K562 (cell line): ENCODE data around the gene FRRS1L. TPM values are rescaled to one million over a fixed set of nuclear protein-coding genes. Genes with fewer than 3 reads are reported as not detected.

Source experiments
- BCOR ChIP-seq: fragments of 450-650 bp; IDR thresholded peaks from 2 replicates; pipeline ENCODE4 v1.6.1; 2016
- CREB3L1 ChIP-seq: fragments of 450-650 bp; IDR thresholded peaks from 2 replicates; pipeline ENCODE4 v1.6.1; 2014; ENCODE audit warnings: low read depth, mild to moderate bottlenecking, moderate library complexity, borderline replicate concordance
- CUX1 ChIP-seq: fragments of 200-800 bp; sonication (Bioruptor generic); IDR thresholded peaks from 2 replicates; pipeline ENCODE4 v1.6.1; 2016; ENCODE audit warnings: missing genetic modification characterization, missing compliant biosample characterization
- IRF1 ChIP-seq: sonication (generic); formaldehyde crosslinking; IDR thresholded peaks from 2 replicates; pipeline ENCODE4 v1.8.0; 2022; ENCODE audit warnings: missing genetic modification reagents, mild to moderate bottlenecking, borderline replicate concordance
- MEIS2 ChIP-seq: fragments of 450-650 bp; IDR thresholded peaks from 2 replicates; pipeline ENCODE4 v1.6.1; 2014; ENCODE audit warnings: mild to moderate bottlenecking; ENCODE audit not compliant: partially characterized antibody
- NKRF ChIP-seq: fragments of 450-650 bp; IDR thresholded peaks from 2 replicates; pipeline ENCODE4 v1.6.1; 2016; ENCODE audit warnings: borderline replicate concordance
- POLR2A ChIP-seq: fragments of 450-650 bp; conservative IDR thresholded peaks from 2 replicates; pipeline ENCODE4 v1.6.1; 2016
- SAP30 ChIP-seq: fragments of 200-600 bp; sonication (generic); IDR thresholded peaks from 2 replicates; pipeline ENCODE4 v1.6.1; 2012; ENCODE audit warnings: borderline replicate concordance, low read depth, mild to moderate bottlenecking, moderate library complexity, low read length, control low read depth, inconsistent platforms; ENCODE audit not compliant: insufficient read depth, poor library complexity, severe bottlenecking
- SUPT5H ChIP-seq: fragments of 450-650 bp; IDR thresholded peaks from 2 replicates; pipeline ENCODE4 v1.6.1; 2016
- ZNF197 ChIP-seq: fragments of 200-800 bp; sonication (Bioruptor generic); IDR thresholded peaks from 2 replicates; pipeline ENCODE4 v1.6.1; 2016; ENCODE audit warnings: low read depth, missing genetic modification characterization, missing compliant biosample characterization
- ZNF644 ChIP-seq: fragments of 200-800 bp; sonication (Bioruptor generic); IDR thresholded peaks from 2 replicates; pipeline ENCODE4 v1.6.1; 2016; ENCODE audit warnings: low read depth, missing genetic modification characterization, missing compliant biosample characterization
- ZNF740 ChIP-seq, 3 experiments: fragments of 200-800 bp in 1 of 3; sonication (Bioruptor generic) in 1 of 3; sonication (generic) in 1 of 3; formaldehyde crosslinking in 1 of 3; IDR thresholded peaks; 2 replicates each; pipeline versions ENCODE4 v1.6.1 to v1.8.0; 2016 to 2022; ENCODE audit warnings: mild to moderate bottlenecking in 2 of 3, missing compliant biosample characterization in 2 of 3, missing genetic modification characterization in 2 of 3, missing genetic modification reagents in 1 of 3
- polyA plus RNA-seq, 8 experiments: library from polyadenylated mRNA; depleted of rRNA in 4 of 8; stranded (reverse) in 5 of 8; unstranded in 3 of 8; fragments of >200 nt; fragmentation: Nextera tagmentation in 2 of 8; fragmentation: Illumina TruSeq in 1 of 8; extraction: Ambion mirVana in 2 of 8; extraction: Trizol in 1 of 8; gene quantifications; 2 replicates each; pipeline versions ENCODE4 v1.2.1 to v1.2.3, GENCODE V29; 2011 to 2014; ENCODE audit warnings: inconsistent platforms in 1 of 8, missing spikeins in 1 of 8
- total RNA-seq, 7 experiments: library from RNA; depleted of rRNA in 6 of 7; stranded (reverse); fragments of >200 nt in 6 of 7; fragmentation: Illumina TruSeq in 2 of 7; extraction: Trizol in 2 of 7; gene quantifications; 2 replicates each; pipeline versions ENCODE4 v1.2.1 to v1.2.3, GENCODE V29; 2011 to 2021; ENCODE audit warnings: low replicate concordance in 1 of 7
- TF ChIP-seq, protein P1 (sequence below): fragments of 450-650 bp; IDR thresholded peaks from 2 replicates; pipeline ENCODE4 v1.7.0; 2016; ENCODE audit warnings: borderline replicate concordance

FRRS1L gene
- total and polyA plus RNA-seq, 9 of the 15 experiments (the other 6 are each of a cell fraction or from before 2014, with no cell fraction given) = under 0.01 to 0.04 (median 0.03) TPM; not detected in 5

- TF ChIP-seq CUX1 (CRISPR knock-in tag) (0 out of 2 replicates have a peak, but pooled peaks have one; percentile 35), SUPT5H (peak; percentile 47; the same call in 1 of the 2 replicates), POLR2A (peak; percentile 50; the same call in 1 of the 2 replicates), BCOR (0 out of 2 replicates have a peak, but pooled peaks have one; percentile 14), ZNF740 (CRISPR knock-in tag; IDR thresholded peaks at IDR 0.05) (no peak), ZNF740 (tag; IDR thresholded peaks at IDR 0.05) (peak in 1 of 2 experiments; percentile 80; a peak in 2 of 4 replicates), ZNF644 (tag) (no peak; the same call in 1 of the 2 replicates), ZNF197 (CRISPR knock-in tag) (0 out of 2 replicates have a peak, but pooled peaks have one; percentile 57), CREB3L1 (0 out of 2 replicates have a peak, but pooled peaks have one; percentile 7), IRF1 (no peak), NKRF (0 out of 2 replicates have a peak, but pooled peaks have one; percentile 8), SAP30 (no peak), MEIS2 (peak; percentile 28)
- TF ChIP-seq, protein P1, sequence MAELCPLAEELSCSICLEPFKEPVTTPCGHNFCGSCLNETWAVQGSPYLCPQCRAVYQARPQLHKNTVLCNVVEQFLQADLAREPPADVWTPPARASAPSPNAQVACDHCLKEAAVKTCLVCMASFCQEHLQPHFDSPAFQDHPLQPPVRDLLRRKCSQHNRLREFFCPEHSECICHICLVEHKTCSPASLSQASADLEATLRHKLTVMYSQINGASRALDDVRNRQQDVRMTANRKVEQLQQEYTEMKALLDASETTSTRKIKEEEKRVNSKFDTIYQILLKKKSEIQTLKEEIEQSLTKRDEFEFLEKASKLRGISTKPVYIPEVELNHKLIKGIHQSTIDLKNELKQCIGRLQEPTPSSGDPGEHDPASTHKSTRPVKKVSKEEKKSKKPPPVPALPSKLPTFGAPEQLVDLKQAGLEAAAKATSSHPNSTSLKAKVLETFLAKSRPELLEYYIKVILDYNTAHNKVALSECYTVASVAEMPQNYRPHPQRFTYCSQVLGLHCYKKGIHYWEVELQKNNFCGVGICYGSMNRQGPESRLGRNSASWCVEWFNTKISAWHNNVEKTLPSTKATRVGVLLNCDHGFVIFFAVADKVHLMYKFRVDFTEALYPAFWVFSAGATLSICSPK = no peak
These were observed 46.8 kb downstream of the FRRS1L start (continued) for GRCh38 chr9:109120204-109120789.
